Rectal smooth muscle tissue (tissue), 1 donor: Measurements from ENCODE around the gene FPR1.

Experiments used
- H3K27ac ChIP-seq: one replicate; pipeline ENCODE4 v1.7.0; 2013; ENCODE audit warnings: low read depth, low read length, inconsistent platforms
- H3K27me3 ChIP-seq: one replicate; pipeline ENCODE4 v1.7.0; 2013; ENCODE audit warnings: low read length; ENCODE audit not compliant: control insufficient read depth, insufficient read depth
- H3K36me3 ChIP-seq: one replicate; pipeline ENCODE4 v1.7.0; 2013; ENCODE audit warnings: low read length; ENCODE audit not compliant: control insufficient read depth, insufficient read depth
- H3K4me1 ChIP-seq: one replicate; pipeline ENCODE4 v1.7.0; 2013; ENCODE audit warnings: low read length; ENCODE audit not compliant: control insufficient read depth, insufficient read depth
- H3K4me3 ChIP-seq: one replicate; pipeline ENCODE4 v1.7.0; 2013; ENCODE audit warnings: low read length
- H3K9ac ChIP-seq: one replicate; pipeline ENCODE4 v1.7.0; 2013; ENCODE audit warnings: low read length

The FPR1 gene

DNA sequence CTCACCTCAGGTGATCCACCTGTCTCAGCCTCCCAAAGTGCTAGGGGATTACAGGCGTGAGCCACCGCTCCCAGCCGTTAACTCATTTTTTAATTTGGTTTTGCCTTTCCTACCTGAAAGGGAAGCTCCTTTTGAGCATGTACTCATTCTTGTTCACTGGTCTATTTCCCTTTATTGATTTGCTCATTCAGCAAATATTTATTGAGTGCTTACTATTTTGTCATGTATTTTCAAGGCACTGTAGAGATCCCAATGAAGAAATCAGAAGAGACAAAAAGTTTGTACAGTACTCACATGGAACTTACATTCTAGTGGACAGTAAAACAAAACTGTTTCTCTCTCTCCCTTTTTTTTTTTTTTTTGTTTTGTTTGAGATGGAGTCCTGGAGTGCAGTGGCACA is 44.8 kb downstream of the FPR1 start:
- no peak overlapping the region for H3K9ac ChIP-seq
- H3K36me3 ChIP-seq = peaks cover 8% of the 10 kb centered on the region
- peaks cover 11% of the 10 kb centered on the region for H3K4me1 ChIP-seq
- no peak overlapping the region for H3K27ac ChIP-seq
- no peak overlapping the region for H3K4me3 ChIP-seq
- no peaks in the 10 kb centered on the region for H3K27me3 ChIP-seq

DNA sequence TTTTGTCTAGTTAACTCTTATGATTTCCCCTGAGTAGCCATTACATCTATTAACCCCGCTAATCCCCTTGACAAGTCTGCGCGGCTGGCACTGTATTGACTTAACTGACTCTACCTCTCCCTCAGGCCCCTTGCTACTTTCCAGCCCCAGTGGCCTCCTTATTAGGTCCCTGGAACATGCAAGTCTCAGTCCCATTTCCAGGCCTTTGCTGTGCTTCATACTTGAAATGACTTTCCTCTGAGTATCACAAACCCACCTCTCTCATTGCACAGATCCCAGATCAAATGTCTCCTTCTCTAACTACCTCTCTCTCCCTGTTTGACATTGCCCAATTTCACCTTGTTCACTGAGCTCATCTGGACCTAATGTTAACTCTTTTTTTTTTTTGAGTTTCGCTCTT is 45.4 kb downstream of the FPR1 start:
- Histone ChIP-seq H3K27ac (no peak overlapping the region), H3K4me1 (peaks cover 11% of the 10 kb centered on the region), H3K9ac (no peak overlapping the region), H3K27me3 (no peaks in the 10 kb centered on the region), H3K4me3 (no peak overlapping the region), H3K36me3 (peaks cover 8% of the 10 kb centered on the region)

GRCh38 chr19:51704626-51705025 is 47.1 kb downstream of the FPR1 start:
- Histone ChIP-seq H3K36me3 (peaks cover 8% of the 10 kb centered on the region), H3K27ac (peak overlapping the region; percentile 94), H3K27me3 (no peaks in the 10 kb centered on the region), H3K4me1 (peaks cover 11% of the 10 kb centered on the region), H3K9ac (peak overlapping the region; percentile 74), H3K4me3 (peak overlapping the region; percentile 91)

- Histone ChIP-seq H3K9ac (peak overlapping the region; percentile 74), H3K27me3 (no peaks in the 10 kb centered on the region), H3K4me1 (peaks cover 11% of the 10 kb centered on the region), H3K27ac (peak overlapping the region; percentile 94), H3K36me3 (peaks cover 8% of the 10 kb centered on the region), H3K4me3 (peak overlapping the region; percentile 91)
These were observed 47.8 kb downstream of the FPR1 start for GRCh38 chr19:51703575-51704515.

- H3K36me3 ChIP-seq = peaks cover 8% of the 10 kb centered on the region
- no peak overlapping the region for H3K9ac ChIP-seq
- H3K4me3 ChIP-seq = peak overlapping the region; percentile 91
- H3K27ac ChIP-seq = peak overlapping the region; percentile 94
- H3K27me3 ChIP-seq = no peaks in the 10 kb centered on the region
- peaks cover 11% of the 10 kb centered on the region for H3K4me1 ChIP-seq
These were observed 48.7 kb downstream of the FPR1 start for GRCh38 chr19:51702825-51703574.

DNA sequence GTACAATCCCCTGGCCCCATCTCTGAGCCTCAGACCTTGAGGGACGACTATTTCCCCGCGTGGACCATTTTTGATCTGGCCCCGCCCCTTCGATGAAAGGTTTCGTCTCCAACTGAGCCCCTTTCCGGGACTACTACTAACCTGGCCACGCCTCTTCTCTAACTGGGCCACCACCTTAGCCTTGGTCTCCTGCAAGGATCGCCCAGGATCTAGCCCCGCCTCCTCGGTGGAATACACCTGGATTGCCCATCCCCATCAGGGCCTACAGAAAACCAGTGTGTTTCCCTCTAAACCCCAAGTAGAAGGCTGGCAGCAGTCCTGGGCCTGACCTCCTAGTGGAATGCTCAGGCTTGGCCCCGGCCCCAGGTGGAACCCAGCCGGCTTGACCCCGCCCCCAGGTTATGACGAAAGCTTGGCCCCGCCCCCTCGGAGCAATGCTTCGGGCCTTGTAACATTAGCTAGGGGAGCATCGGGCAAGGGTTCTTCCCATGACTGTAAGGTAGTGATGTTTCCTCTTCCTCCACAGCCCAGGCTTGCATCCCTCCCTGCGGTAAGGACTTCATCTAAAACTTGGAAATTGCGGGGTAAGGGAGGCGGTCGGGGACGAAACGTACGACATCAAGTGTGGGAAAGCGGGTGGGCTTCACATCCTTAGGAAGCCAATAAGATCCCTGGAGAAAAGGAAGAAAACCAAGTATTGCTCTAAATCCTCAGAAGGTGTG is 49.4 kb downstream of the FPR1 start:
- H3K4me3 ChIP-seq = peak overlapping the region; percentile 39
- peaks cover 8% of the 10 kb centered on the region for H3K36me3 ChIP-seq
- no peak overlapping the region for H3K9ac ChIP-seq
- no peaks in the 10 kb centered on the region for H3K27me3 ChIP-seq
- peak overlapping the region; percentile 77 for H3K27ac ChIP-seq
- H3K4me1 ChIP-seq = peaks cover 11% of the 10 kb centered on the region

- Histone ChIP-seq H3K4me3 (no peak overlapping the region), H3K4me1 (peaks cover 11% of the 10 kb centered on the region), H3K27ac (peak overlapping the region; percentile 77), H3K9ac (no peak overlapping the region), H3K27me3 (no peaks in the 10 kb centered on the region), H3K36me3 (peaks cover 8% of the 10 kb centered on the region)
These were observed 50.1 kb downstream of the FPR1 start for GRCh38 chr19:51701468-51702100.

DNA sequence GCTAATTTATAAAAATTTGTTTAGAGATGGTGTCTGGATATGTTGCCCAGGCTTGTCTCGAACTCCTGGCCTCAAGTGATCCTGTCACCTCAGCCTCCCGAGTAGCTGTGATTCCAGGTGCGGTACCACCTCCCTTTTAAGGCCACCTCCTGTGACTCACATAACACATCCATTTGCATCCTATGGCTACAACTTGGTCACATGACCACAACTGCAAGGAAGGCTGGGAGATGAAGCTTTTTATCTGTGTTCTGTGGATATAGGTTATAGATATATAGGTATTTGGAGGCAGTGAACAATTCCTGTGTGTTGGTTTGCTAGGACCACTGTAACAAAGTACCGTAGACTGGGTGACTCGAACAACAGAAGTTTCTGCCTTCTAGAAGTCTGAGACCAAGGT is 52.5 kb downstream of the FPR1 start:
- Histone ChIP-seq H3K4me1 (peaks cover 5% of the 10 kb centered on the region), H3K27ac (no peak overlapping the region), H3K36me3 (peaks cover 5% of the 10 kb centered on the region), H3K9ac (no peak overlapping the region), H3K4me3 (no peak overlapping the region), H3K27me3 (no peaks in the 10 kb centered on the region)

DNA sequence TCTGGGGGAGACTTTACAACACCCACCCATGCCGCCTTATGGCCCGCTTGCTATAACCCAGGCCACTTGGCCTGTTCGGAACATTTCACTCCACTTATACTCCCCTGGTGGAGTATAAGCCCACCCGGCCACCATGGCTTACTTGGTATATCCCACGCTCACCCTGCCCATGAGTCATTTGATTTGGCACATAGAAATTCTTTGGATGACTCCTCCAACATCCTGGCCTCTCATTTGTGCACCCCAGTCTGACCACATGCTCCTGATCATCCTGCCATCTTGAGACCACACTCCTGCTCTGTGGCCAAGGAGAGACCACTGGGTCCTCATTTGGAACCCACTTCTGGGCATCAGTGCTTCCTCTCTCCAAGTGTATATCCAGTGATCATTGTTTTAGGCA is 53.4 kb downstream of the FPR1 start:
- H3K27me3 ChIP-seq = no peaks in the 10 kb centered on the region
- no peak overlapping the region for H3K27ac ChIP-seq
- H3K36me3 ChIP-seq = peaks cover 5% of the 10 kb centered on the region
- H3K4me3 ChIP-seq = no peak overlapping the region
- peaks cover 5% of the 10 kb centered on the region for H3K4me1 ChIP-seq
- H3K9ac ChIP-seq = no peak overlapping the region

GRCh38 chr19:51697169-51697776 is 54.4 kb downstream of the FPR1 start:
- Histone ChIP-seq H3K27ac (no peak overlapping the region), H3K9ac (no peak overlapping the region), H3K36me3 (peaks cover 5% of the 10 kb centered on the region), H3K27me3 (no peaks in the 10 kb centered on the region), H3K4me1 (peaks cover 9% of the 10 kb centered on the region), H3K4me3 (no peak overlapping the region)

GRCh38 chr19:51696606-51697005 is 55.1 kb downstream of the FPR1 start:
- Histone ChIP-seq H3K4me3 (no peak overlapping the region), H3K9ac (no peak overlapping the region), H3K36me3 (peaks cover 5% of the 10 kb centered on the region)

More at GRCh38 chr19:51696606-51697005, 55.1 kb downstream of the FPR1 start:
- Histone ChIP-seq H3K4me1 (peaks cover 13% of the 10 kb centered on the region), H3K27ac (no peak overlapping the region), H3K27me3 (no peaks in the 10 kb centered on the region)
